ENCODE measurements around the gene SLC4A2. TPM values are rescaled to one million over a fixed set of nuclear protein-coding genes. Genes with fewer than 3 reads are reported as not detected.
A peak's percentile ranks its signal among the peaks of the same experiment; 100 is the strongest.

Gene SLC4A2
- total RNA-seq, 1 donor from 2014 or later: 127 TPM

DNA sequence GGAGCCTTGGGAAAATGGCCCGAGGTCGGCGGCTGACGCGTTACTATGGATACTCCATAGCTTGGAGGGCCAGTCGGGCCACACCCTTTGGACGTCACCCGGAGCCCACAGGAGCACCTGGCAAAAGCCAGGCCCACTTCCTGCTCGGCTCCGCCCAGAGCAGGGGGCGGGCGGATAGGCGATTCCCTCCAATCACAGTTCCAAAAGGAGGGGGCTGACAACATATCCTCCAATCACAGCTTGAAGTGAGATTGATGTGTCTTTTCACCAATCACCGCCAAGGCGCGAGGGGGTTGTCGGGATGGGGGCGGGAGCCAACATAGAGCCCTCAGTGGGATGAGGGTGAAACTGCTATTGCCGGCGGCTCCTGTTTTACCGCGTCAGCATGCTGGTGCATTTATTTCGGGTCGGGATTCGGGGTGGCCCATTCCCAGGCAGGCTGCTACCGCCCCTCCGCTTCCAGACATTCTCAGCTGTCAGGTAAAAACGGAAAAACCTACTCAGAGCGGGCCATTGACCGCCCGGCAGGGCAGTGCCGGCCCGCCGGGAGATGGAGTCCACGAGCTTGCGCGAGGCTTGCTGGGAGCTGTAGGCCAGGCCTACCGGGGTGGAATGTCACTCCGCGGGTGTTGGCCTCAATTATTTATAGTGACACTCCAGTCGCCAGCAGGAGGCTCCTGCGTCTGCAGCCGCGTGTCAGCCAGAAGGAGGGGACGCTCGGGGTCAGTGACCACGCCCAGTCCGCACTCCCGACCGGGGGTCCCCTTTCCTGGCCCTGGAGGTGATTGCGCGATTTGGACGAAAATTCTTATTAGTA, 31.1 kb upstream of the SLC4A2 start, which contains the start of gene ABCB8:
ABCB8 (plus strand) TSS at position 320 of the 817 bp plus-strand sequence; CDS start at position 386, 66 bp downstream.
- H3K27me3 Mint-ChIP-seq: peaks cover 2% of the 10 kb centered on the region
- peak within 1 kb of the TSS; percentile 97 for H3K27ac Mint-ChIP-seq
- peaks cover 5% of the 10 kb centered on the region for H3K36me3 Mint-ChIP-seq (ENCODE audit: low read depth)

DNA sequence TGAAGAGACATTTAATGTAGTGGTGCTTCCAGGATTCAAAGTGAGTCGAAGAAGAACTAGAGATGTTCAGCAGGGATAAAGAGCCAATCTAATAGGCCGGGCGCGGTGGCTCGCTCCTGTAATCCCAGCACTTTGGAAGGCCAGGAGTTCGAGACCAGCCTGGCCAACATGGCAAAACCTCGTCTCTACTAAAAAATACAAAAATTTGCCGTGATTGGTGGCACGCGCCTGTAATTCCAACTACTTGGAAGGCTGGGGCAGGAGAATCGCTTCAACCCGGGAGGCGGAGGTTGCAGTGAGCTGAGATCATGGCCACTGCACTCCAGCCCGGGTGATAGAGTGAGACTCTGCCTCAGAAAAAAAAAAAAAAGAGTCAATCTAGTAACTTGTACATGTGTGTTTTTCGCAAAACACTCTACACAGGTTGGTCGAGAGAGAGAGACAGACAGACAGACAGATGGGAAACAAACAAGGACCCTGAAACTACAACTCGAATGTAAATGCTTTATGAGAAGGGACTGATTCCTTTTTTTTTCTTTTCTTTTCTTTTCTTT, 30.4 kb upstream of the SLC4A2 start:
- Mint-ChIP-seq H3K9me3 (no peaks in the 10 kb centered on the region), H3K4me3 (peak overlapping the region; percentile 97), H3K36me3 (ENCODE audit: low read depth) (peaks cover 5% of the 10 kb centered on the region), H3K27ac (peak overlapping the region; percentile 97), H3K27me3 (peaks cover 2% of the 10 kb centered on the region), H3K4me1 (peaks cover 24% of the 10 kb centered on the region)
- DNase-seq: no peak
- intact Hi-C loops (cut with micrococcal nuclease): loop anchor here (1.0 to 2.0 kb wide), 6 partner anchors 16 to 322 kb away; partner anchors contain the start of genes CHPF2 and TMUB1

More for the DNA sequence above, 31.1 kb upstream of the SLC4A2 start, which contains the start of gene ABCB8:
- DNase-seq: peak; percentile 100
- intact Hi-C loops (cut with micrococcal nuclease): loop anchor here (1.0 to 2.0 kb wide), 6 partner anchors 15 to 322 kb away; partner anchors contain the start of genes CHPF2 and TMUB1
- peak within 1 kb of the TSS; percentile 97 for H3K4me3 Mint-ChIP-seq
- H3K4me1 Mint-ChIP-seq: peaks cover 24% of the 10 kb centered on the region
- no peaks in the 10 kb centered on the region for H3K9me3 Mint-ChIP-seq

DNA sequence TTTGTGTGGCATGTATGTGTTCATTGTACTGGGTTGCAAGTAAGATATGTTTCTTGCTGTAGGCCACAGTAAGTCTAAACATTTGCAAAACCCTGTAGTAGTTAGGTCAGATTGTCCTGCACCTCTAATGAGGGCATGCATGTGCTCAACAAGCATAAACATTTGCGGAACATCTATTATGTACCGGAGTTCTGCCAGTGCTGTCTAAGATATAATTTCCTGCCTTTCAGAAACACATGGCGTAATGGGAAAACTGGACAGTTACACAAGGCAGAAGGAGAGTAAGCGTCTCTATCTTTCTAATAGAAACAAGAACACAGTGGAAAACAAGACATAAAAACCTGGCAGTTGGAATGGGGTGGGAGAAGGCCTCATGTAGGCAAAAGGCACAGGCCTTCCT, 28.4 kb upstream of the SLC4A2 start:
- Mint-ChIP-seq H3K36me3 (ENCODE audit: low read depth) (peaks cover 8% of the 10 kb centered on the region), H3K9me3 (no peaks in the 10 kb centered on the region), H3K4me3 (no peak overlapping the region), H3K27ac (no peak overlapping the region), H3K4me1 (peaks cover 24% of the 10 kb centered on the region), H3K27me3 (no peaks in the 10 kb centered on the region)
- no peak for DNase-seq
- intact Hi-C loops (cut with micrococcal nuclease): no loop called here

DNA sequence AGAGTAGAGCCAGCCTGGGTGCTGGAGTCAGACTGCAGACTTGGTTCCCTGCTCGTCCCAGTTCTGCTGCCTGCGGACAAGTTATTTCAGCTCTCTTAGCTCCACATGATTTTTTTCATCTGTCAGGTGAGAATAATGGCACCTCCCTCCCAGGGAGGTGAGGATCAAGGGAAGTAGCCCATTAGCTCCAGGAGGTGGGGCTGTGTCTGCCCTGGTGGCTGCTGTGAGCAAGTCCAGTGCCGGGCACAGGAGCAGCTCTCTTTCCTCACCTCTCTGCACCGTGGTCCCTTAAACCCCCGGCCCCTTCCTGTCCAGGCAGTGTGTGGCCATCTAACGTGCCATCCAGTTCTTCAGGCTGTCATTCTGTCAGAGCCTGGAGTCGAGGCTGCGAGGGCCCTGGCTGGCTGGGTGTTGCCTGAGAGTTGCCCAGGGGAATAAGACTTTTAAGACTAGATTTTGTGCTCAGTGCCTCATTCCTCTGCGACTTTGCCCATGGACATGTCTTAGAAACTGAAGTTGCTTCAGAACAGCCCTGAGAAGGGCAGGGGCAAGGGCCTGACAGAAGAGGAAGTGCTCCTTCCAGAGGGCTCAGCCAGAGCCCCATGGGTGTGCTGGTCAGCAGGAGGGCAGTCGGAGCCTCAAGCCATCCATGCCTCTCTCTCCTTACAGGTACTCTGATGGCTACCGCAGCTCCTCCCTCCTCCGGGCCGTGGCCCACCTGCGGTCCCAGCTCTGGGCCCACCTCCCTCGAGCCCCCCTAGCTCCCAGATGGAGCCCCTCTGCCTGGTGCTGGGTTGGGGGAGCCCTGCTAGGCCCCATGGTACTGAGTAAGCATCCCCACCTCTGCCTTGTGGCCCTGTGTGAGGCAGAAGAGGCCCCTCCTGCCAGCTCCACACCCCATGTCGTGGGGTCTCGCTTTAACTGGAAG, 26.2 kb upstream of the SLC4A2 start:
- intact Hi-C loops (cut with micrococcal nuclease): no loop called here
- peaks cover 12% of the 10 kb centered on the region for H3K4me1 Mint-ChIP-seq
- no peak overlapping the region for H3K27ac Mint-ChIP-seq
- DNase-seq: no peak
- H3K27me3 Mint-ChIP-seq: no peaks in the 10 kb centered on the region
- no peaks in the 10 kb centered on the region for H3K9me3 Mint-ChIP-seq
- peaks cover 13% of the 10 kb centered on the region for H3K36me3 Mint-ChIP-seq (ENCODE audit: low read depth)
- no peak overlapping the region for H3K4me3 Mint-ChIP-seq

DNA sequence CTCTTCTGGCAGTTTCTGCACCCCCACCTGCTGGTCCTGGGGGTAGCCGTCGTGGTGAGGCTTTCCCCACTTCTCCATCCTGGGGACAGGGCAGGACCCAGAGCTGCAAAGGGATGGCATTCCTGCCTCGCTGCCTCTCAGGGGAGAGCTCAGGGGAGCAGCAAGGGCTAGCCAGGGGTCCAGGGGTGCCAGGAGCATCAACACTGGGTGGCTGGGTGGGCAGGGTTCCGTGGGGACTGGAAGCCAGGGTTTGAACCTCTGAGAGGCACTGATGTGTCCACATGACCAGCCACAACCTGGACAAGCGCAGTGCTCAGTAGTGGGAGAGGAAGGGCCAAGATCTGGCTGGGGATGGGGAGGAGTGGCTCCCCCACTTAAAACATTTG, 25.5 kb upstream of the SLC4A2 start:
- intact Hi-C loops (cut with micrococcal nuclease): no loop called here
- Mint-ChIP-seq H3K27me3 (no peaks in the 10 kb centered on the region), H3K36me3 (ENCODE audit: low read depth) (peaks cover 10% of the 10 kb centered on the region), H3K9me3 (no peaks in the 10 kb centered on the region), H3K4me1 (peaks cover 15% of the 10 kb centered on the region), H3K27ac (no peak overlapping the region), H3K4me3 (no peak overlapping the region)
- DNase-seq: no peak

DNA sequence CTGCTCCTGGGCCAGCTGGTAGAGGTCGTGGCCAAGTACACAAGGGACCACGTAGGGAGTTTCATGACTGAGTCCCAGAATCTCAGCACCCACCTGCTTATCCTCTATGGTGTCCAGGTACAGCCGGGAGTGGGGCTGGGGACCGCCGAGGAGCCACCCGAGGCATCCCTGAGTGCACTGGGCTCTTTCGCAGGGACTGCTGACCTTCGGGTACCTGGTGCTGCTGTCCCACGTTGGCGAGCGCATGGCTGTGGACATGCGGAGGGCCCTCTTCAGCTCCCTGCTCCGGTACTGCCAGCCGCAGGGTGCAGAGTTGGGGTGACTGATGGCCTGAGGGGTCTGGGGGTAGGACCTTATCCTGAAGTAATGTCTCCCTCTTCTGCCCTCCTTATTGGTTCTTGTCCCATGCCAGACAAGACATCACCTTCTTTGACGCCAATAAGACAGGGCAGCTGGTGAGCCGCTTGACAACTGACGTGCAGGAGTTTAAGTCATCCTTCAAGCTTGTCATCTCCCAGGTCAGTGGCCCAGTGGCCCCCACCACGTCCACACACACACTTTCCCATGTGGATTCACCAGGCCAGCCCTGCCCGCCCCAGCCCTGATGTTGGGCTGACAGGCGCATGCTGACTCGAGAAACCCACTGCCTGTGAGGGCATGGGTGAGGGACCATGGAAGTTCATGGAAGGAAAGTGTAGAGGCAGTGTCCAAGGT, 24.9 kb upstream of the SLC4A2 start:
- Mint-ChIP-seq H3K9me3 (no peaks in the 10 kb centered on the region), H3K36me3 (ENCODE audit: low read depth) (peaks cover 13% of the 10 kb centered on the region), H3K4me1 (peaks cover 17% of the 10 kb centered on the region), H3K27ac (no peak overlapping the region), H3K27me3 (no peaks in the 10 kb centered on the region), H3K4me3 (no peak overlapping the region)
- DNase-seq: no peak
- intact Hi-C loops (cut with micrococcal nuclease): no loop called here

DNA sequence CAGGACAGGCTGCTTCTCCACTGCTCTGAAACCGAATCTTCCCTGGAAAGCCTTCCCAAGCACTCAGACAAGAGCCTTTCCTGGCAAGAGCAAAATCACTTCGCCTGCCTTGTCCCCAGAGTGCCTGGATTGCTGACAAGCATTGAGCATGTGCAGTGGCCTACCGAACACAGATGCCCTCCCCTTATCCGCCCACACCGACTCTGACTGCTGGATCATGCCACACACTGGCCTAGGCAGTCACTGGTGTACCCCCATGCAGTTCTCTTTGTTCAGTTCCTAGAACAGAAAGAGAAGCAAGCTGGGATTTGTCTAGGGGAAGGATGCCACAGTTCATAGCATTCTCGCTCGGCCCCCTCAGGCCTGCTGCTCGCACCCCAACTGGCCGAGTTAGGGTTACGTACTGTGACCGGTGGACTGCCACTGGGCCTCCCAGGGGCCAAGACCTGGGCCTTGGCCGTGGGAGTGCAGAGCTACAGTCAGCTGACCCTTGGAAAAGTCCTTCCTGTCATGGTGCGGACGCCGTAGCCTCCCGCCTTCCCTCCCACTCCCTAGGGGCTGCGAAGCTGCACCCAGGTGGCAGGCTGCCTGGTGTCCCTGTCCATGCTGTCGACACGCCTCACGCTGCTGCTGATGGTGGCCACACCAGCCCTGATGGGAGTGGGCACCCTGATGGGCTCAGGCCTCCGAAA, 24.2 kb upstream of the SLC4A2 start:
- H3K4me3 Mint-ChIP-seq: no peak overlapping the region
- no peaks in the 10 kb centered on the region for H3K27me3 Mint-ChIP-seq
- H3K9me3 Mint-ChIP-seq: no peaks in the 10 kb centered on the region
- H3K4me1 Mint-ChIP-seq: peaks cover 20% of the 10 kb centered on the region
- intact Hi-C loops (cut with micrococcal nuclease): no loop called here
- H3K36me3 Mint-ChIP-seq (ENCODE audit: low read depth): peaks cover 10% of the 10 kb centered on the region
- H3K27ac Mint-ChIP-seq: no peak overlapping the region
- no peak for DNase-seq

DNA sequence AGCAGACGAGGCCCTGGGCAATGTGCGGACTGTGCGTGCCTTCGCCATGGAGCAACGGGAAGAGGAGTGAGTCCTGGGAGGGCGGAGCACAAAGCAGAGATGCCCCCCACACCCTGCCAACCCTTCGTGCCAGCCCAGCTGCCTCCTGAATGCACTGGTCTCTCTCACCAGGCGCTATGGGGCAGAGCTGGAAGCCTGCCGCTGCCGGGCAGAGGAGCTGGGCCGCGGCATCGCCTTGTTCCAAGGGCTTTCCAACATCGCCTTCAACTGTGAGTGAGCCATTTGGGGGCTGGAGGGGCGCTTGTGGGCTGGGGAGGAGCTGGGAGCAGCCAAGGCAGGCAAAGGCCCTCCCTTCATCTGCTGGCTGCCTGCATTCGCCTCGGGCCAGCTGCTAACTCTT, 23.5 kb upstream of the SLC4A2 start:
- Mint-ChIP-seq H3K4me1 (peaks cover 20% of the 10 kb centered on the region), H3K9me3 (no peaks in the 10 kb centered on the region), H3K27me3 (no peaks in the 10 kb centered on the region), H3K27ac (no peak overlapping the region), H3K36me3 (ENCODE audit: low read depth) (peaks cover 10% of the 10 kb centered on the region), H3K4me3 (no peak overlapping the region)
- intact Hi-C loops (cut with micrococcal nuclease): no loop called here
- no peak for DNase-seq

DNA sequence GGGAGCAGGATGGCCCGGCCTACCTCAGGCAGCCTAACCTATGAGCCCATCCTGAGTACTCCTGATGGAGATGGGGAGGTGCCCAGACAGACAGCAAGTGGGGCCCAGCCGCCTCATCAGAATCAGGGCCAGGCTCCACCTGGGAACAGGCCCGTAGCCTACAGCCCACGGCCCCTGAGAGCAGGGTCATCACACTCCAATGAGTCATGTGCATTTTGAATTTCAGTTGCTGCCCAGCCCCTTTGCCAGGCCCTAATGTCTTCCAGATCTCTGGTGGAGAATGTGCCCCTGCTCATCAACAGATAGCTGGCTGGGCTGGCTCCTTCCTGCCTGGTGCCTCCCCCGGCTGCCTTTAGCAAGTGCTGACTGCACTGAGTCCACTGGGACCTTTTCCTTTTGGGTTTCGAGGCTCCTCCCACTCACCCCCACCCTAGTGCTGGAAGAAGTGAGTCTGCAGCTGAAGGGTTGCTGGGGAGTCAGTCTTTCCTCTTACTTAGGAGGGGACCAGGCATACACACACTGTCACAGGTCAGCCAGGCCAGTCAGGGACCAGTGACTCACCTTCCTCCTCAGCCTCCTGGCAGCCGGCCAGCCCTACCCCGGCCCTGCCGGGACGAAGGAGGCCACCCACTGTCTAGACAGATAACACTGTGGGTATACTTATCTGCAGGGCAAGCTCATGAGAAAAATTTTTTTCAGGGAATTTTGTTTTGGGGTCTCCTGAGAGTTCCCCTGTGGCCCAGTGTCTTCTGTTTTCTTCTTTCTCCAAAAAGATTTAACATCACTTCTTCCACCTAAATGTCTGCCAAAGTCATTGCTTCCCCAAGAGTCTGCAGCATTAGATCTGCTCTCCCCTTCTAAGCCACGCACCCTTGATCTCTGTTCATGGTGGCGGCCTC, 20.2 kb upstream of the SLC4A2 start:
- Mint-ChIP-seq H3K36me3 (ENCODE audit: low read depth) (peaks cover 10% of the 10 kb centered on the region), H3K4me1 (peaks cover 17% of the 10 kb centered on the region), H3K27ac (peak overlapping the region; percentile 92), H3K27me3 (no peaks in the 10 kb centered on the region), H3K9me3 (no peaks in the 10 kb centered on the region), H3K4me3 (peak overlapping the region; percentile 56)
- intact Hi-C loops (cut with micrococcal nuclease): loop anchor here (1.0 kb wide), 1 partner anchor 19 kb away; no protein-coding TSS in a partner anchor
- DNase-seq: peak; percentile 76

DNA sequence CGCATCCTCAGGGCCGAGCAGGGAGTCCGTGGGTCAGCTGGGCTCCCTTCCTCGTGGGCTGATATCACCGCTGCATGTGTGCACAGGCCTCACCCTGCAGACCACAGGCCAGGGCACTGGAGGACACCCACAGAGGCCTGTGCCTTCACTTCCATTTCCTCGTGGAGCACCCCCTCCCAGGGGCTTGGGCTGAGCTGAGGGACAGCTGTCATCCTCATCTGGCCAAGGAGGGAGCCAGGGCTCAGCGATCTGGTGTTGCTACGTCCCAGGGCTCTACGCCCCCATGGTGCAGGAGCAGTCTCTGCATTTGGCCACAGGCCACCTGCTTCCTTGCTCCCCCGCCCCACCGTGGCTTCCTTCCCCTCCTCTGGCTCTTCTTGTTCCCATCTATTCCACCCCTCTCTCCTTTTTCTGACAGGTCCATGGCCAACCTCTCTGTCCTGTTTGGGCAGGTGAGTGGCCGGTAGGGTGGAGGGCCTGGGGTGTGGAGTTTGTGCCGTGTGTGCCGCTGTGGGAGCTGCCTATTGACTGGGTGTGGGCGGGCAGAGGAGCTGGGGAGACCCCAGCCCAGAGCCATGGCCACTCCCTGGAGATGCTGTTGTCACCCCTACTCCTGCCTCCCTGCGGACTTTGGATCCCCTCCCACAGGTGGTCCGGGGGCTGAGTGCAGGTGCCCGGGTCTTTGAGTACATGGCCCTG, 19.4 kb upstream of the SLC4A2 start:
- DNase-seq: no peak
- Mint-ChIP-seq H3K9me3 (no peaks in the 10 kb centered on the region), H3K4me1 (peaks cover 17% of the 10 kb centered on the region), H3K4me3 (no peak overlapping the region), H3K27ac (peak overlapping the region; percentile 92), H3K27me3 (no peaks in the 10 kb centered on the region), H3K36me3 (ENCODE audit: low read depth) (peaks cover 10% of the 10 kb centered on the region)
- intact Hi-C loops (cut with micrococcal nuclease): loop anchor here (1.0 kb wide), 1 partner anchor 18 kb away; no protein-coding TSS in a partner anchor

DNA sequence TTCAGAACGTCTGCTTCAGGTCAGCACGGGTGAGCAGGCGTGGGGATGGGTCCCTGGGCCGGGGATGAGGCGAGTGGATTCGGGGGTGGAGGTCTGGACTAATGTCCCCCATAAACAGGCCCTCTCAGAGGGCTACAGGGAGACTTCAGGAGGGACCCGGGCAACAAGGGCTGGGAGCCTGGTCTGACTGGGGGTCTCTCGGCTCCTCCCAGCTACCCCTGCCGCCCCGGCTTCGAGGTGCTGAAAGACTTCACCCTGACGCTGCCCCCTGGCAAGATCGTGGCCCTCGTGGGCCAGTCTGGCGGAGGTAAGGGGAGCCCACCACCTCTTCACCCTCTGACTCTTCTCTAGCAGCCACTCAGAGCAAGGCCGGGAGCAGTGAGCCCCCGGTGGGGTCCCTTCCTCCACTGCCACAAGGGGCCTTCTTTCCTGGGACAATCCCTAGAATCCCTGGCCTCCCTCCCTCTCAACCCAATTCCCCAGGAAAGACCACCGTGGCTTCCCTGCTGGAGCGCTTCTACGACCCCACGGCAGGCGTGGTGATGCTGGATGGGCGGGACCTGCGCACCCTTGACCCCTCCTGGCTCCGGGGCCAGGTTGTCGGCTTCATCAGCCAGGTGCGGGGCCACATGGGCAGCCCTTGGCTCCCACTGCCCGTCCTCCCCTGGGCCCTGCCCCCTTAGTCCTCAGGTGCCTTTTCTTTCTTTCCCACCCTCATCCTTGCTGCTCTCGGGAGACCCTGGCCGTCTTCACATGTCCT, 18.6 kb upstream of the SLC4A2 start:
- Mint-ChIP-seq H3K27ac (no peak overlapping the region), H3K4me1 (peaks cover 17% of the 10 kb centered on the region), H3K9me3 (no peaks in the 10 kb centered on the region), H3K4me3 (no peak overlapping the region), H3K36me3 (ENCODE audit: low read depth) (peaks cover 7% of the 10 kb centered on the region), H3K27me3 (no peaks in the 10 kb centered on the region)
- DNase-seq: no peak
- intact Hi-C loops (cut with micrococcal nuclease): no loop called here

All from activated CD4-positive, alpha-beta T cell treated with anti-CD3 and anti-CD28 coated beads, Interleukin-2, amount 10 ng/mL, durations not matched to agents 24 days and 14 days (primary cell).